A172 (cell line): ENCODE measurements around the gene ADAMTS15. TPM values are rescaled to one million over a fixed set of nuclear protein-coding genes. Genes with fewer than 3 reads are reported as not detected.

Source experiments
- DNase-seq: peaks from one replicate; pipeline ENCODE4 v3.0.0-alpha.2; 2015; ENCODE audit warnings: low spot score
- total RNA-seq: library from RNA; depleted of rRNA; stranded (reverse); fragments of >200 nt; shearing (Covaris generic); gene quantifications from 2 replicates; pipeline ENCODE4 v1.2.3, GENCODE V29; 2014

The ADAMTS15 gene
- total RNA-seq, 1 experiment from 2014 or later = 0.67 TPM

GRCh38 chr11:130462101-130462885 is 13.8 kb downstream of the ADAMTS15 start:
- DNase-seq = no peak

GRCh38 chr11:130462931-130463330 is 14.5 kb downstream of the ADAMTS15 start:
- no peak for DNase-seq

- no peak for DNase-seq
Measured at GRCh38 chr11:130464291-130464812, 15.9 kb downstream of the ADAMTS15 start.

GRCh38 chr11:130465263-130465662 is 16.8 kb downstream of the ADAMTS15 start:
- DNase-seq = peak; percentile 10

- DNase-seq = no peak
Measured at GRCh38 chr11:130467116-130467900, 18.9 kb downstream of the ADAMTS15 start.

- DNase-seq = no peak
Measured at GRCh38 chr11:130469181-130469580, 20.7 kb downstream of the ADAMTS15 start.

- DNase-seq = no peak
Measured at GRCh38 chr11:130470832-130471706, 22.6 kb downstream of the ADAMTS15 start.

- no peak for DNase-seq
Measured at GRCh38 chr11:130471731-130472433, 23.4 kb downstream of the ADAMTS15 start.

- no peak for DNase-seq
Measured at GRCh38 chr11:130472434-130472961, 24.1 kb downstream of the ADAMTS15 start.

- no peak for DNase-seq
Measured at GRCh38 chr11:130473056-130473794, 24.8 kb downstream of the ADAMTS15 start.

GRCh38 chr11:130473795-130474377 is 25.4 kb downstream of the ADAMTS15 start:
- no peak for DNase-seq

GRCh38 chr11:130474637-130475400 is 26.4 kb downstream of the ADAMTS15 start:
- no peak for DNase-seq

GRCh38 chr11:130475426-130476053 is 27.1 kb downstream of the ADAMTS15 start:
- no peak for DNase-seq

GRCh38 chr11:130476200-130476921 is 27.9 kb downstream of the ADAMTS15 start:
- no peak for DNase-seq

GRCh38 chr11:130476922-130477491 is 28.6 kb downstream of the ADAMTS15 start:
- DNase-seq = no peak

GRCh38 chr11:130477586-130478203 is 29.2 kb downstream of the ADAMTS15 start:
- DNase-seq = no peak

- peak; percentile 72 for DNase-seq
Measured at GRCh38 chr11:130478204-130478701, 29.8 kb downstream of the ADAMTS15 start.
